ENCODE results near the gene CD74. TPM values are rescaled to one million over a fixed set of nuclear protein-coding genes. Genes with fewer than 3 reads are reported as not detected.

Gene CD74
- total and polyA plus RNA-seq, 2 of the 8 experiments (the other 6 are each of a cell fraction or from before 2014, with no cell fraction given): 45.9 to 61.0 TPM

DNA sequence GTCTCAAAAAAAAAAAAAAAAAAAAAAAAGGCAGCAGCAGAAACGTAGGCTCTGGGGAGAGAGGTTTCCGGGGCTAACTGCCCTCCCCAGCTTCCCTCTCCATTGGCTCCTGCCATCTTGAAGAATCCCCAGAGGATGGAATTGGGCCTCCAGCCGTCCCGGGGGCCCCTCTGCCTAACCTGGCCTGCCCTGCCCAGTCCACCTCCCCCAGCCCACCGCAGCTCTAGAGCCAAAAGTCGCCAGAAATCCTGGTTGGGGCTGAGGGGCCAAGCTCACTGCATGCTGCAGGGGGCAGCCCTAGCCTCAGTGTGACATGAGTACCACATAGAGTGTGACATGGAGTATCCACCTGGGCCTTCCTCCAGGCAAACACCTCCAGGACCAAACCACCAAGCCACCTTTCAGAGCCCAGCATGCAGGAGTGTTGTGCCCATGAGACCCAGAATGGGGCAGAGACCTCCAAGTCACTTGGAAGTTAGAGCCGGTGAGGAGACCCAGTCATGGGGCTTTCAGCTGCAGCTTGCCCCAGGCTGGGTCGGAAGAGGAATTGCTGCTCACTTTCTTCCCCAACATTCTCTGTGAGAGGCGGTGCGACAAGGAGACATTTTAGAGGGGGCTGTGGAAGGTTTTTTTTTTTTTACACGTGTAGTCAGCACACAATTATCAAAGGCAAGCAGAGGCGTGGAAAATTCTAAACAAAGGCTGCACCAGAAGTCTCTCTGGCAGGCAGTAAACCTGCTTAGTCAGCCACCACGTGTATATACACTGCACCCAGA is 17.6 kb downstream of the CD74 start (continued):
- TF ChIP-seq ASH2L (IDR thresholded peaks at IDR 0.05; ENCODE audit: low read length) (no peak), SP4 (IDR thresholded peaks at IDR 0.05; ENCODE audit: low read length) (no peak), CTBP2 (IDR thresholded peaks at IDR 0.05; ENCODE audit: borderline replicate concordance, insufficient read depth, insufficient read length, low read length) (no peak), SIX5 (IDR thresholded peaks at IDR 0.05; ENCODE audit: low read depth, low read length) (no peak), SIN3A (conservative IDR thresholded peaks at IDR 0.05 in 1 of 2, IDR thresholded peaks at IDR 0.05 in 1 of 2; ENCODE audit: low read depth in 1 of 2, low read length in 2 of 2) (no peak)
- TF ChIP-seq, protein P1, sequence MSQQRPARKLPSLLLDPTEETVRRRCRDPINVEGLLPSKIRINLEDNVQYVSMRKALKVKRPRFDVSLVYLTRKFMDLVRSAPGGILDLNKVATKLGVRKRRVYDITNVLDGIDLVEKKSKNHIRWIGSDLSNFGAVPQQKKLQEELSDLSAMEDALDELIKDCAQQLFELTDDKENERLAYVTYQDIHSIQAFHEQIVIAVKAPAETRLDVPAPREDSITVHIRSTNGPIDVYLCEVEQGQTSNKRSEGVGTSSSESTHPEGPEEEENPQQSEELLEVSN (IDR thresholded peaks at IDR 0.05): no peak
